Kidney (tissue), 14 donors: ENCODE measurements around the gene SLC9A5. TPM values are rescaled to one million over a fixed set of nuclear protein-coding genes. Genes with fewer than 3 reads are reported as not detected.

Experiments
- DNase-seq, 5 donors: peaks; one replicate each; pipeline ENCODE4 v3.0.0-alpha.2; 2013 to 2020
- FAIRE-seq: peaks from 2 replicates; lab custom pipeline; 2012; peaks lifted over from hg19 to GRCh38; lab: Jason Lieb, UNC
- H3K27ac ChIP-seq, 2 donors: one replicate each; pipeline ENCODE4 v1.7.0; 2013; ENCODE audit warnings: low read depth in 2 of 2, low read length in 2 of 2, inconsistent platforms in 1 of 2
- H3K27me3 ChIP-seq: one replicate; pipeline ENCODE4 v1.7.1; 2013; ENCODE audit warnings: low read length, inconsistent platforms; ENCODE audit not compliant: control insufficient read depth, insufficient read depth
- H3K36me3 ChIP-seq, 3 donors: one replicate each; pipeline versions ENCODE4 v1.7.0 to v1.7.1; 2013; ENCODE audit warnings: low read length in 3 of 3, control low read depth in 1 of 3, inconsistent platforms in 1 of 3; ENCODE audit not compliant: insufficient read depth in 3 of 3, control insufficient read depth in 2 of 3
- H3K4me1 ChIP-seq, 3 donors: one replicate each; pipeline versions ENCODE4 v1.7.0 to v1.7.1; 2013; ENCODE audit warnings: low read length in 3 of 3, inconsistent platforms in 1 of 3, low read depth in 1 of 3; ENCODE audit not compliant: control insufficient read depth in 2 of 3, insufficient read depth in 2 of 3
- H3K4me3 ChIP-seq, 3 donors: one replicate each; pipeline versions ENCODE4 v1.7.0 to v1.8.1; 2013; ENCODE audit warnings: low read length in 3 of 3, control low read depth in 1 of 3, inconsistent platforms in 1 of 3
- H3K9ac ChIP-seq, 3 donors: one replicate each; pipeline versions ENCODE4 v1.7.0 to v1.7.1; 2013; ENCODE audit warnings: low read length in 3 of 3, control low read depth in 1 of 3, inconsistent platforms in 1 of 3
- H3K9me3 ChIP-seq, 3 donors: one replicate each; pipeline versions ENCODE4 v1.7.0 to v1.7.1; 2013; ENCODE audit warnings: low read length in 3 of 3, control low read depth in 1 of 3, inconsistent platforms in 1 of 3; ENCODE audit not compliant: control insufficient read depth in 2 of 3, insufficient read depth in 1 of 3
- CTCF ChIP-seq: IDR thresholded peaks from 3 replicates; pipeline ENCODE4 v1.5.1; 2012; ENCODE audit warnings: mild to moderate bottlenecking, moderate library complexity, borderline replicate concordance; ENCODE audit not compliant: insufficient read depth; ENCODE audit errors: extremely low read depth
- intact Hi-C: fragments of 100-400 bp; cut with DNase I; formaldehyde crosslinking; loops from one replicate; pipeline ENCODE4 v1.11.1; 2022
- polyA plus RNA-seq: library from polyadenylated mRNA; stranded (reverse); fragments of 350-450 nt; fragmentation: Illumina TruSeq; extraction: RNeasy Lipid Tissue Mini Kit (QIAGEN cat#74804); gene quantifications from one replicate; pipeline ENCODE4 v1.2.3, GENCODE V29; 2014; ENCODE audit warnings: low read depth, low replicate concordance; ENCODE audit not compliant: insufficient read depth
- total RNA-seq: library from RNA; stranded (reverse); fragmentation: NEBNext Ultra II Directional; extraction: Animal tissue kit (Norgen Biotek cat#: 25700); gene quantifications from one replicate; pipeline ENCODE4 v1.2.1, GENCODE V29; 2021
- donor health status: control.
- donor health status: control.
- donor health status: control.
- donor health status: control.
- donor health status: control.
- donor health status: DM: yes; HTN: yes; CAD: no.
- donor health status: Normal renal cell carcinoma (clear cell type).

Gene SLC9A5
- total and polyA plus RNA-seq, 2 donors from 2014 or later = 0.92 to 1.1 TPM

- H3K4me1 ChIP-seq = peaks cover 0 to 26% (median 20%) of the 10 kb centered on the region in 3 donors
- no peak overlapping the region for H3K27ac ChIP-seq
- no peak for TF ChIP-seq CTCF
- intact Hi-C loops = no loop called here
- H3K4me3 ChIP-seq = no peak overlapping the region
- H3K36me3 ChIP-seq = peaks cover 2 to 30% (median 21%) of the 10 kb centered on the region in 3 donors
- no peaks in the 10 kb centered on the region for H3K27me3 ChIP-seq
- no peak for FAIRE-seq
- H3K9ac ChIP-seq = no peak overlapping the region
- DNase-seq = peak in 2 of 5 donors; percentile 47 to 52
- no peaks in the 10 kb centered on the region for H3K9me3 ChIP-seq
Observed at GRCh38 chr16:67200491-67200890, 48.3 kb upstream of the SLC9A5 start.

- Histone ChIP-seq H3K27me3 (no peaks in the 10 kb centered on the region), H3K4me3 (no peak overlapping the region), H3K27ac (no peak overlapping the region), H3K36me3 (peaks cover under 1 to 19% (median 11%) of the 10 kb centered on the region in 3 donors), H3K9ac (no peak overlapping the region), H3K9me3 (no peaks in the 10 kb centered on the region), H3K4me1 (peaks cover 0 to 19% (median 18%) of the 10 kb centered on the region in 3 donors)
- intact Hi-C loops = no loop called here
- TF ChIP-seq CTCF = no peak
- FAIRE-seq (no peak), DNase-seq (peak in 1 of 5 donors; percentile 68)
Observed at GRCh38 chr16:67201411-67202345, 47.1 kb upstream of the SLC9A5 start.

DNA sequence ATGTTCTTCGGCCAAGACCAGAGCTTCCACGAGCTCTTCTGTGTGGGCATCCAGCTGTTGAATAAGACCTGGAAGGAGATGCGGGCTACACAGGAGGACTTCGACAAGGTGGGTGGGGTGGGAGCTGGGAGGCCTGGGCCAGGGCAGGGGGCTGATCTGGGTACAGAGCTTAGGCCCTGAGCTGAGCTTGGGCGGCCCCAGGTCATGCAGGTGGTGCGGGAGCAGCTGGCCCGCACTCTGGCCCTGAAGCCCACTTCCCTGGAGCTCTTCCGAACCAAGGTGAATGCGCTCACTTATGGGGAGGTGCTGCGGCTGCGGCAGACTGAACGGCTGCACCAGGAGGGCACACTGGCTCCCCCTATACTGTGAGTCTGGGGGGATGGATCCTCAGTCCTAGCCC, 46.4 kb upstream of the SLC9A5 start:
- Histone ChIP-seq H3K36me3 (peaks cover 0 to 11% (median 7%) of the 10 kb centered on the region in 3 donors), H3K9me3 (no peaks in the 10 kb centered on the region), H3K27ac (no peak overlapping the region), H3K9ac (no peak overlapping the region), H3K4me3 (no peak overlapping the region), H3K27me3 (no peaks in the 10 kb centered on the region), H3K4me1 (peaks cover 0 to 11% (median 11%) of the 10 kb centered on the region in 3 donors)
- DNase-seq (peak in 1 of 5 donors; percentile 64), FAIRE-seq (no peak)
- no peak for TF ChIP-seq CTCF
- intact Hi-C loops = no loop called here
